ENCODE results near the gene SLC6A1. TPM values are rescaled to one million over a fixed set of nuclear protein-coding genes. Genes with fewer than 3 reads are reported as not detected.

Gene SLC6A1
- total RNA-seq, 1 experiment from 2014 or later = not detected

DNA sequence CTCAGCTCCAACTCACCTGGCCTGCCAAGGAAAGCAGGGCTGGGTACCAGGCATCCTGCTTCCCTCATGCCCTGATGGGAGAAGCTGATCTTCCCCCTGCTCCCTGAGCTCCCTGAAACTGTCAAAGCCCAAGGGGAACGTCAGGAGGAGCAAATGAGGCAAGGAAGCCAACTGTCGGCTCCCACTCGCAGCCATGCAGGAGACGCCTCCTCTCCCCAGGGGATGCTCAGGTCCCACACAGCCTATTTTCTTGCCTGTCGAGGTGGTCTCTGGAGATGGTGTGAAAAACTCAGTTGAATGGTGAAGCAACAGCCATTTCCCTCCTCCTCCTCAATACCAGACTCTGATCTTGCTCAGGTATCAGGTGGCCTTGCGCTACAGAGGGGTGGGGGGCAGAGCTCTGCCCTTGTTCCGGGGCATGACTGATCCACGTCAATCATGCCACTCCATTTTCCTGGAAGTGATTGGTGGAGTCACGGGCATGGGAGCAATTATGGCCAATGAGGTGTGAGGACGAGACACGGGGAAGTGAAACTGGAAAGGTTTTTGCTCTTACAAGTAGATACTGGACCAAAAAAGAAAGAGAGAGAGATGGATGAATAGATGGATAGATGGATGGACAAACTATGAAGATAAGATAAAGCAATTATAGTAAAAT is 58.2 kb downstream of the SLC6A1 start:
- CTCF ChIA-PET = no interaction called here
- no peak for DNase-seq (ENCODE audit: low spot score)
- POLR2A ChIA-PET (ENCODE audit: low non-redundant PET) = interaction anchor here (0.6 kb wide), 2 partner anchors 299 to 1428 kb away, joined by 3 read pairs; no protein-coding TSS in a partner anchor
- Histone ChIP-seq H3K4me1 (ENCODE audit: insufficient read depth, low read length, poor library complexity, severe bottlenecking) (no peaks in the 10 kb centered on the region), H3K27me3 (replicated peaks; ENCODE audit: insufficient read depth, low read depth, low read length, poor library complexity) (peaks cover 5% of the 10 kb centered on the region), H3K27ac (ENCODE audit: low read depth, low read length, poor library complexity, severe bottlenecking) (no peak overlapping the region), H3K36me3 (ENCODE audit: insufficient read depth, low read length, poor library complexity, severe bottlenecking) (no peaks in the 10 kb centered on the region), H3K9me3 (ENCODE audit: low read depth, low read length, poor library complexity, severe bottlenecking) (no peaks in the 10 kb centered on the region), H3K4me3 (ENCODE audit: low read depth, low read length, poor library complexity, severe bottlenecking) (no peak overlapping the region)
- intact Hi-C loops (cut with micrococcal nuclease; ENCODE audit: unreplicated experiment) = no loop called here
- TF ChIP-seq EZH2 (IDR thresholded peaks at IDR 0.05; ENCODE audit: borderline replicate concordance, low read depth, low read length, poor library complexity, severe bottlenecking) = no peak
- TF ChIP-seq, protein P1, sequence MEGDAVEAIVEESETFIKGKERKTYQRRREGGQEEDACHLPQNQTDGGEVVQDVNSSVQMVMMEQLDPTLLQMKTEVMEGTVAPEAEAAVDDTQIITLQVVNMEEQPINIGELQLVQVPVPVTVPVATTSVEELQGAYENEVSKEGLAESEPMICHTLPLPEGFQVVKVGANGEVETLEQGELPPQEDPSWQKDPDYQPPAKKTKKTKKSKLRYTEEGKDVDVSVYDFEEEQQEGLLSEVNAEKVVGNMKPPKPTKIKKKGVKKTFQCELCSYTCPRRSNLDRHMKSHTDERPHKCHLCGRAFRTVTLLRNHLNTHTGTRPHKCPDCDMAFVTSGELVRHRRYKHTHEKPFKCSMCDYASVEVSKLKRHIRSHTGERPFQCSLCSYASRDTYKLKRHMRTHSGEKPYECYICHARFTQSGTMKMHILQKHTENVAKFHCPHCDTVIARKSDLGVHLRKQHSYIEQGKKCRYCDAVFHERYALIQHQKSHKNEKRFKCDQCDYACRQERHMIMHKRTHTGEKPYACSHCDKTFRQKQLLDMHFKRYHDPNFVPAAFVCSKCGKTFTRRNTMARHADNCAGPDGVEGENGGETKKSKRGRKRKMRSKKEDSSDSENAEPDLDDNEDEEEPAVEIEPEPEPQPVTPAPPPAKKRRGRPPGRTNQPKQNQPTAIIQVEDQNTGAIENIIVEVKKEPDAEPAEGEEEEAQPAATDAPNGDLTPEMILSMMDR (conservative IDR thresholded peaks at IDR 0.05; ENCODE audit: low read depth, low read length) = no peak
- BruUV-seq (replicated peaks) = no TSS peak

DNA sequence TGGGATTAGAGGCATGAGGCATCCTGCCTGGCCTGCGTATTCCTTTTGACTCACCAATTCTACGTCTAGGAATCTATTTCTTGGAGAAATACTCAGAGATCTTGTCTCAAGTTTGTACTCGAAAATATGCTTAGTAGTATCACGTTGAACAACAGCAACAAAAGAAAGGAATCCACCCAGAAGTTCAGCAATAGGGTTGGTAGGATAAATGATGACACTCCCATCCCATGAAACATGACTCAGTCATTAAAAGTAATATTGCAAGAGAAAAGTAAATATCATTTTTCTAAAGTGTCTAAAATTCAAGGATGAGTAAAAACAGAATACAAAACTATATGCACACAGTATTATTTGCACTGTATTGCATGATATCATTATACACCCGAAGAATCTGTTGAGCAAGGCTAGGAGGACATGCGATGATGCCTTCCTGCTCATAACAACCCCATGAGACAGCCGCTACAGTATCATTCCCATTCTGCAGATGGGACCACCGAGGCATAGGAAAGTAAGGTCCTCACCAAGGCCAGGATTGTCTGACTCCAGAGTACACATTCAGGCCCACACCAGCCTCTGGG is 61.5 kb downstream of the SLC6A1 start:
- TF ChIP-seq EZH2 (IDR thresholded peaks at IDR 0.05; ENCODE audit: borderline replicate concordance, low read depth, low read length, poor library complexity, severe bottlenecking) = no peak
- TF ChIP-seq, protein P1 (conservative IDR thresholded peaks at IDR 0.05; ENCODE audit: low read depth, low read length) = no peak
- Histone ChIP-seq H3K4me1 (ENCODE audit: insufficient read depth, low read length, poor library complexity, severe bottlenecking) (no peaks in the 10 kb centered on the region), H3K9me3 (ENCODE audit: low read depth, low read length, poor library complexity, severe bottlenecking) (no peaks in the 10 kb centered on the region), H3K4me3 (ENCODE audit: low read depth, low read length, poor library complexity, severe bottlenecking) (no peak overlapping the region), H3K36me3 (ENCODE audit: insufficient read depth, low read length, poor library complexity, severe bottlenecking) (no peaks in the 10 kb centered on the region), H3K27me3 (replicated peaks; ENCODE audit: insufficient read depth, low read depth, low read length, poor library complexity) (peaks cover 5% of the 10 kb centered on the region), H3K27ac (ENCODE audit: low read depth, low read length, poor library complexity, severe bottlenecking) (no peak overlapping the region)
- ChIA-PET POLR2A (ENCODE audit: low non-redundant PET) (no interaction called here), CTCF (no interaction called here)
- DNase-seq (ENCODE audit: low spot score) = no peak
- no TSS peak for BruUV-seq (replicated peaks)
- intact Hi-C loops (cut with micrococcal nuclease; ENCODE audit: unreplicated experiment) = no loop called here

DNA sequence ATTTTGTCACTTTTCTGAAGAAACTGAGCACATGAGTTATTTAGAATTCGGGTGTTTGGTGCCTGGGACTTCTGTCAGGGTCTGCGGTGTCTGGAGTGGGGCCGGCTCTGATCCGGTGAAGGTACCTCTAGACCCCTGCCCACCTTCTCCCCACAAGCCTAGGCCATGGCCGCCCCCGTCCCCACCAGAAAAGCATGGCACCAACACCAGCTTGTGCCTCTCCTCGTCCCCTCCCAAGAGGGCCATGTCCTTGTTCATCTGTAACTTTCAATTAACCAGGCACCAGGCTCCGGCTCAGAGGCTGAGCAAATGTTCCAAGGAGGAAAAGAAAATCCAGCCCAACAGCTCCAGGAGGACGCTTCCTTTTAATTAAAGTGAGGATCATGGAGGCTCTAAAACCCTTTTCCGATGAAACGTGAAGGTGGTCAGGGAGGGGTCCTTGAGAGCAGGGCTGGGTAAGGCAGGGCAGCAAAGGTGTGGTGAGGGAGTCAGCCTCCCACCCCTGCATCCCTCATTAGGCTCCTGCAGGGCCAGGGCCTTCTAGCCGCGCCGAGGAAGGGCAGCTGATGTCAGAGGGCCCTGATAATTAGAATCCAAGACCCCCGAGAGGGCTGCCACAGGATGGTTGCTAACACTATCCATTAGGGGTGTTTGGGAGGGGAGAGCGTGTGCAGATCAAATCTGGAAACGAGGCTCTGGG is 62.3 kb downstream of the SLC6A1 start:
- intact Hi-C loops (cut with micrococcal nuclease; ENCODE audit: unreplicated experiment) = loop anchor here (5.0 kb wide), 1 partner anchor 173 kb away; no protein-coding TSS in a partner anchor
- ChIA-PET CTCF (no interaction called here), POLR2A (ENCODE audit: low non-redundant PET) (no interaction called here)
- no TSS peak for BruUV-seq (replicated peaks)
- Histone ChIP-seq H3K4me1 (ENCODE audit: insufficient read depth, low read length, poor library complexity, severe bottlenecking) (peaks cover 3% of the 10 kb centered on the region), H3K27ac (ENCODE audit: low read depth, low read length, poor library complexity, severe bottlenecking) (no peak overlapping the region), H3K9me3 (ENCODE audit: low read depth, low read length, poor library complexity, severe bottlenecking) (no peaks in the 10 kb centered on the region), H3K36me3 (ENCODE audit: insufficient read depth, low read length, poor library complexity, severe bottlenecking) (no peaks in the 10 kb centered on the region), H3K4me3 (ENCODE audit: low read depth, low read length, poor library complexity, severe bottlenecking) (no peak overlapping the region), H3K27me3 (replicated peaks; ENCODE audit: insufficient read depth, low read depth, low read length, poor library complexity) (peaks cover 5% of the 10 kb centered on the region)
- TF ChIP-seq, protein P1 (conservative IDR thresholded peaks at IDR 0.05; ENCODE audit: low read depth, low read length) = no peak
- TF ChIP-seq EZH2 (IDR thresholded peaks at IDR 0.05; ENCODE audit: borderline replicate concordance, low read depth, low read length, poor library complexity, severe bottlenecking) = no peak
- DNase-seq (ENCODE audit: low spot score) = no peak
